ENCODE measurements around the gene WDR93.

WDR93 gene
- total RNA-seq, result 0 to 0.04 (median 0) reads per million in 3 experiments

GRCh38 chr15:89690276-89691218 is at the start of gene WDR93, which contains the start of gene PEX11A:
WDR93 (plus strand) TSS chr15:89690811; CDS start chr15:89701747, 10,936 bp downstream.
PEX11A (minus strand) TSS chr15:89690754; CDS start chr15:89690632, 122 bp downstream.
- peak; percentile 68 for DNase-seq

DNA sequence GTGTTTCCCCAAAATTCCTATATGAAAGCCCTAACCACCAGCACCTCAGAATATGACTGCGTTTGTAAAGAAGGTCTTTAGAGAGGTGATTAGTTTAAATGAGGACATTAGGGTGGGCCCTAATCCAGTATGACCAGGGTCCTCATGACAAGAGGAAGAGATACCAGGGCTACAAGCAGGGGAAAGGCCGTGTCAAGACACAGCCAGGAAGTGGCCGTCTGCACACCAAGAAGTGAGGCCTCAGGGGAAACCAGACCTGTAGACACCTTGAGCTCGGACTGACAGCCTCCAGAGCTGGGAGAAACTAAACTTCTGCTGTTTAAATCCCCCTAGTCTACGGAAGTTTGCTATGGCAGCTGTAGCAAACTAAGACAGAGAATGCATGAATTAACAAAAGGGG is 49.6 kb upstream of the WDR93 start:
- no peak for DNase-seq

DNA sequence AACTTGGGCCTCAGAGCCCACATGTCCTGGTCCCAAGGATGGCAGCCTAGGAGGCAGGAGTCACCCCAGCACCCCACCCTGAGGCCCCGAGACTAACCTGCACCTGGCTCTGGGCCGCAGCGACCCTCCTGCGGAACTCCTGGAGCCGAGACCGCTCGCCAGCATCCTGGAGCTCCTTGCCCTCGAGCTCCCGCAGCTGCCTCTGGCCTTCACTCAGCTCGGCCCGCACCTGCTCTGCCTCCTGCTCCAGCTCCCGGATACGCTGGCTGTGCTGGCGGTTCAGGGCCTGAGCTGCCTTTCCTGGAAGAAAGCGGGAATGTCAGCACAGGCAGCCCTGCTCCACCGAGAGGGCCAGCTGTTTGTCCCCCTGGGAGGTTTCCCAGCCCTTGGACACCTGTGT is 48.5 kb upstream of the WDR93 start:
- no peak for DNase-seq

GRCh38 chr15:89645680-89646079 is 44.9 kb upstream of the WDR93 start:
- no peak for DNase-seq

GRCh38 chr15:89646416-89647141 is 44.0 kb upstream of the WDR93 start:
- no peak for DNase-seq

DNA sequence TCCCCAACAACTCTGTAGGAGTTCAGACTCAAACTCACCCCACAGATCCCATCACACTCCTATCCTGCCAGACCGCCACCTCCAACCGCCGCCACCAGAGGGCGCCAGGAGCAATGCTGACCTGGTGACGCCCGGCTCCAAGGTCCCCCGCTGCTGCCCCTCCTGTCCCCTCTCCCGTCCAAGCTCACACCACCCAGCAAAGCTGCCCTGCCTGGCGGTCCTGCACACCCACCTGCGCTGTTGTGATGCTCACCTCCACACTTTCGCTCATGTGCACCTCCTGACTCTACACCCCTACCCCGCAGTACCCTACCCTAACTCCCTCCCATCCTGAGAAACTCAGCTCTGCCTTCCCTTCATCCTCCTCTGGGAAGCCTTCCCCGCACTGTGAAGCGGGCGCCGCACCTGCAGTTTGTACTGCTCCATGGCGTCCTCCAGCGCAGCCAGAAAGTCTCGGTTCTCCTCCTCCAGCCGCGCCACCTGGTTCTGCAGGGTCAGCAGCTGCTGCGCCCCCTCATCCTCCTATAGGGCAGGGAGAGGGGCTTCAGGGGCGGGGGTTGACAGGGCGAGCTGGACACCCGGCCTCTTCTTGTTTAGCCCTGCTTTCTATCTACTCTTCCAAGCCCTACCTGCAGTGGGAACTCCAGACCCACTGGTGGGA is 43.3 kb upstream of the WDR93 start:
- no peak for DNase-seq

GRCh38 chr15:89648106-89649012 is 42.3 kb upstream of the WDR93 start:
- DNase-seq, result no peak

DNA sequence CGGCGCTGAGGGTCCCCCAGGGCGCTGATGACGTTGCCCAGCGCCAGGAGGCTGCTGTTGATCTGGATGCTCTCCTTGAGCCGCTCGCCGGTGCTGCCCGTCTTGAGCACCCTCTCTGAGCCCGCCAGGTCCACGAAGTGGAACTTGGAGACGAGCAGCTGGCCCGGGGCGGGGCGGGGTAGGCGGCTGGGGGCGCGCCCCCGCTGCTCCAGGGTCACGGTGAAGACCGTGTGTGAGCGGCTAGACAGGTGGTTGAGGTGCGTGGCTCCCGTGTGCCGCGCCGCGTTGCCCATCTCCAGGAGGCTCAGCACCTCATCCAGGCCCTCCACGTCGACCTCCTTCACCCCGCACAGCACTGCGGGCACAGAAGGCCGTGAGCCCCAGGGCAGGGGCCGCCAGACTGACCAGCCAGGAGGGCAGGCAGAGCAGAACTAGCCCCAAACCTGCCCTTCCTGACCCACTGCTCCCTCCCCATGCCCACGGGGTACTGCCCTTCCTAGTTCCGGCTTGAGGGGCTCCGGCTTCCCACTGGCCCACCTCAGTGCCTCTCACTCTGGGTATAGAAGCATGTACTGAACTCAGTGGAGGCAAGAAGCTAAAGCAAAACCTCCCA is 41.5 kb upstream of the WDR93 start:
- no peak for DNase-seq

GRCh38 chr15:89649716-89650115 is 40.9 kb upstream of the WDR93 start:
- DNase-seq, result no peak

GRCh38 chr15:89652131-89652530 is 38.5 kb upstream of the WDR93 start:
- no peak for DNase-seq

DNA sequence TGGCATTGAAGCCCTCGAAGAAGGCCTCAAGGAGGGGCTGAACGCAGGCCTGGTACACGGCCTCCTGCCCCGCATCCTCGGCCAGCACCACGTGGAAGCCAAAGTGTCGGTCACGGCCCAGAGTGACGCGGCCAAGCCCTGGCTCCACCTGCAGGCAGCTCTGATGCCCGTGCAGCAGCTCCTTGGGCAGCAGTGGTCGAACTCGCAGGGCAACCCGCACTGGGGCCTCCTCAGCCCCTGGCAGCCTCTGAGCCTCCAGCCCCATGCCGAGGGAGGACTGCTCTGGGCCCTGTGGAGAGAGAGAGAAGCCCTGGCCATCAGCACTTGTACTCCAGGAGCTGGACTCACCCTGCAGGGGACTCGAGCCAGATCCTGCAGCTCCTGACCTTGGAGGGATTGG is 37.9 kb upstream of the WDR93 start:
- no peak for DNase-seq

DNA sequence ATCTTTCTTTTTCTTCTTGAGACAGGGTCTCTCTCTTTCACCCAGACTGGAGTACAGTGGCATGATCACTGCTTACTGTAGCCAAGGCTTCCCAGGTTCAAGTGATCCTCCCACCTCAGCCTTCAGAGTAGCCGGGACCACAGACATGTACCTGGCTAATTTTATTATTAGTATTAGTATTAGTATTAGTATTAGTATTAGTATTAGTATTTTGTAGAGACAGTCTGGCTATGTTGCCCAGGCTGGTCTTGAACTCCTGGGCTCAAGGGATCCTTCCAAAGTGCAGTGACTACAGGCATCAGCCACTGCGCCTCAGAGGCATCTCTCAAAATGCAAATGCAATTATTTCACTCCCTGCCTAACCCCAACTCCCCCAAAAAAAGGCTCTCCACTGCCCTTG is 37.0 kb upstream of the WDR93 start:
- DNase-seq, result no peak

- DNase-seq, result no peak
Observed at GRCh38 chr15:89654301-89654761, 36.3 kb upstream of the WDR93 start.

DNA sequence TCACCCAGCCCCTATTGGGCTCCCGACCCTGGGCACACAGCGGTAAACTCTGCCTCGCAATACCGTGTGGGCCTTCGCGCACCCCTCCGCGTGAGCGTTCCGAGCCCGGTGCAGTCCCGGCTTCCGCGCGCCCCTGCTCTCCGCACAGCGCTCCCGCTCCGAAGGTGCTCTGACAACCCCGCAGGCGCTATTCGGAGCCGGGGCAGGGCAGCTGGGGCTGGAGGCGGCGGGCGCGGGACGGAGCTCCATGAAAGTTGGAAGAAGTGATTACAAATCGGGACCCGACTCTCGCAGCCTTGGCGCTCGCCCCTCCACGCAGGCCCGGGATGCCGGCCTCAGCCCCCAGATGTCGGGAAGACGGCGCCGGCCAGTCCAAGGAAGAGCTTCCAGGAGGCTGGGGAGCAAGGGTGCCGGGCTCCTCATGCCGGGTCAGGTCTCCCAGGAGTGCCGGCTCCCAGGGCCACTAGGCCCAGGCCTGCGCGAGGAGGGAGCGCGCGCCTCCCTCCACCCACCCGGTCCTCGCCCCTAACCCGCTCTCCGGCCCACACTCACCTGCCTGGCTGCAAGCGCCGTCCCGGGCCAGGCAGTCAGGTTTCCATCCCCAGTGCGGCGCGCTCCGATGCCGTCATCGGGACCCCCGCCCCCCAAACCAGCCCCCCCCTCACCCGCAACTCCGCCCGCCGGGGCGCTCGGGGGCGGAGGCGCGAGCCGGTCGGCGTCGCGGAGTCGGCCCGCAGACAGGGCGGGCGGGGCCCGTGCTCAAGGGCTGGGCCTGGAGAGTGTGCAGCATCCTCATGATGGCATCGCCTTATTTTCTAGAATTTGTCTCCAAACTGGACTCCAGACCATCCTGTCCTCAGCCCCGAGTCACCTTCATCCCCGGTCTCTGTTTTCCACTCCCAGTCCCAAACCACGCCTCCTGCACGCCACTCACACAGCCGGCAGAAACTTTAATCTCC is 35.5 kb upstream of the WDR93 start, which contains the start of gene KIF7:
KIF7 (minus strand) TSS at position 621 of the 959 bp plus-strand sequence. CDS start 2,537 bp downstream, outside the sequence.
- DNase-seq, result no peak

- DNase-seq, result no peak
Observed at GRCh38 chr15:89656116-89656815, 34.3 kb upstream of the WDR93 start.

DNA sequence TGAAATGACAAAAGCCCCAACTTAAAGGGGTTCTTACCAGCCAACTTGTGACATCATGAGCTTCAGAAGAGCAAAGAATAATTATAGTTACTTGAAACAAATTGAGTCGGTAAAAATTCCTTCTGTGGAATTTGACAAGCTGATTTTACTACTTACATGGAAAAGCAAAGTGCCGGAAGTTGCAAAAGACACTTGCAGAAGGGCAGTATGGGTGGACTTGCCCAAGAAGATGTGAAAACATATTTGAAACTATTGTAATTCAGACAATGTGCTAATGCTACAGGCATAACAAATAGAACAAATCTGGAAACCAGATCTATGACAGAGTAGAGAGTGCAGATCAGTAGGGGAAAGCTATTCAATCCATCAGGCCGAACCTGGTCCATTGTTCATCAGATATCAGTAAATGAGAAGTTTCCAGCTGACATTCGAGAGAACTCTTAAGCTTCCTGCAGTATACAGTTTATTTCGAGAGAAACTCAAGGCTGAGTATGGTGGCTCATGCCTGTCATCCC is 32.9 kb upstream of the WDR93 start:
- DNase-seq, result no peak

- DNase-seq, result no peak
Observed at GRCh38 chr15:89659295-89659694, 31.3 kb upstream of the WDR93 start.

DNA sequence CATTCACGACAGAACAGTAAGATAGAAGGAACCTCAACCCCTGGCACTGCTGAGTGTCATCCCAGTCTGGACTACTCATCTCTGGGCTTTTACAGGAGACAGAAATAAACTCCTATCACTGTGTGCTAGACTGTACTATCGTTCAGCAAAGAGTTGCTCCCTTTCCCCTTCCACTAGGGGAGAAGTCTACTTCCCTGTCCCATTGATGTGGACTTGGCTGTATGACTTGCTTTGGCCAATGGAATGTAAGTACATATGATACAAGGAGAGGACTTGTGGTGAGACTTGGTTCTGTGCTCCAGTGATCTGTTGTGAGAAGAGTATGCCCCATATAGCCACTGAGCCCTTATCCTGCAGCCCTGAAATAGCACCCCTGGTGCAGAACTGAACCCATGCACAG is 30.1 kb upstream of the WDR93 start:
- no peak for DNase-seq
